ENCODE results near the gene C1orf74. TPM values are rescaled to one million over a fixed set of nuclear protein-coding genes. Genes with fewer than 3 reads are reported as not detected.

The C1orf74 gene
- total and polyA plus RNA-seq, 2 donors, result 1.4 to 3.2 TPM

GRCh38 chr1:209737118-209737505 lies 47.2 kb downstream of the C1orf74 start:
- Histone ChIP-seq H3K4me3 (ENCODE audit: low read depth, low read length) (no peak overlapping the region), H3K36me3 (ENCODE audit: insufficient read depth) (no peaks in the 10 kb centered on the region), H3K4me1 (ENCODE audit: insufficient read depth) (no peaks in the 10 kb centered on the region), H3K27ac (ENCODE audit: low read depth) (no peak overlapping the region)
- no peak for DNase-seq (ENCODE audit: extremely low spot score)
- WGBS, result 90% methylated on average over 5 of the region's 5 CpGs

GRCh38 chr1:209736490-209737117 lies 47.8 kb downstream of the C1orf74 start:
- no peaks in the 10 kb centered on the region for H3K4me1 ChIP-seq (ENCODE audit: insufficient read depth)
- WGBS, result 67% methylated on average over 3 of the region's 3 CpGs
- H3K27ac ChIP-seq (ENCODE audit: low read depth), result no peak overlapping the region
- no peak overlapping the region for H3K4me3 ChIP-seq (ENCODE audit: low read depth, low read length)
- H3K36me3 ChIP-seq (ENCODE audit: insufficient read depth), result no peaks in the 10 kb centered on the region
- DNase-seq (ENCODE audit: extremely low spot score), result no peak

GRCh38 chr1:209733409-209734192 lies 50.8 kb downstream of the C1orf74 start:
- Histone ChIP-seq H3K27ac (ENCODE audit: low read depth) (no peak overlapping the region), H3K4me3 (ENCODE audit: low read depth, low read length) (no peak overlapping the region), H3K4me1 (ENCODE audit: insufficient read depth) (no peaks in the 10 kb centered on the region), H3K36me3 (ENCODE audit: insufficient read depth) (no peaks in the 10 kb centered on the region)
- 87% methylated on average over 3 of the region's 3 CpGs for WGBS
- DNase-seq (ENCODE audit: extremely low spot score), result no peak

- Histone ChIP-seq H3K36me3 (ENCODE audit: insufficient read depth) (no peaks in the 10 kb centered on the region), H3K4me3 (ENCODE audit: low read depth, low read length) (no peak overlapping the region), H3K27ac (ENCODE audit: low read depth) (no peak overlapping the region), H3K4me1 (ENCODE audit: insufficient read depth) (no peaks in the 10 kb centered on the region)
- DNase-seq (ENCODE audit: extremely low spot score), result no peak
- 69% methylated on average over 1 of the region's 1 CpG for WGBS
These were observed 51.6 kb downstream of the C1orf74 start for GRCh38 chr1:209732725-209733124.

GRCh38 chr1:209729436-209729835 lies 54.9 kb downstream of the C1orf74 start:
- no peak for DNase-seq (ENCODE audit: extremely low spot score)
- Histone ChIP-seq H3K27ac (ENCODE audit: low read depth) (no peak overlapping the region), H3K4me1 (ENCODE audit: insufficient read depth) (no peaks in the 10 kb centered on the region), H3K36me3 (ENCODE audit: insufficient read depth) (no peaks in the 10 kb centered on the region), H3K4me3 (ENCODE audit: low read depth, low read length) (no peak overlapping the region)
- WGBS, result 72% methylated on average over 1 of the region's 1 CpG

Other genes with a start within 250 kb of the C1orf74 start
- gene CAMK1G, start 200.8 kb downstream of the C1orf74 start, total RNA-seq, result 0.95 TPM
- gene CAMK1G, start 200.8 kb downstream of the C1orf74 start, polyA plus RNA-seq, result 0.11 TPM
- gene LAMB3, start 132.1 kb downstream of the C1orf74 start, total RNA-seq, result 15.3 TPM
- gene LAMB3, start 132.1 kb downstream of the C1orf74 start, polyA plus RNA-seq, result 13.3 TPM
- 17.0 TPM for gene G0S2, start 109.1 kb downstream of the C1orf74 start, total RNA-seq
- gene G0S2, start 109.1 kb downstream of the C1orf74 start, polyA plus RNA-seq, result 94.9 TPM
- gene HSD11B1, start 79.7 kb downstream of the C1orf74 start, total RNA-seq, result 1.2 TPM
- gene HSD11B1, start 79.7 kb downstream of the C1orf74 start, polyA plus RNA-seq, result 12.5 TPM
- gene TRAF3IP3, start 28.5 kb downstream of the C1orf74 start, total RNA-seq, result 1.4 TPM
- gene TRAF3IP3, start 28.5 kb downstream of the C1orf74 start, polyA plus RNA-seq, result 2.3 TPM
- gene IRF6, start 21.6 kb upstream of the C1orf74 start, total RNA-seq, result 25.0 TPM
- 9.3 TPM for gene IRF6, start 21.6 kb upstream of the C1orf74 start, polyA plus RNA-seq
- 10.5 TPM for gene UTP25, start 43.4 kb upstream of the C1orf74 start, total RNA-seq
- 4.3 TPM for gene UTP25, start 43.4 kb upstream of the C1orf74 start, polyA plus RNA-seq
- 2.4 TPM for gene SYT14, start 153.7 kb upstream of the C1orf74 start, total RNA-seq
- gene SYT14, start 153.7 kb upstream of the C1orf74 start, polyA plus RNA-seq, result 0.05 TPM

Measured in urinary bladder (tissue), 4 donors.